HG02884 (cell line): ENCODE data around the gene HSPA1B.
"Not testable (repeated sequence)": the region's sequence is repeated elsewhere in the genome, so short reads cannot be mapped to it uniquely, and the experiment has no call there.

Experiments
- ATAC-seq: cut with Tn5 transposase; IDR thresholded peaks from one replicate; pipeline ENCODE4 v1.9.1; 2021; ENCODE audit warnings: mild to moderate bottlenecking, moderate library complexity; ENCODE audit not compliant: unreplicated experiment

Gene HSPA1B

GRCh38 chr6:31827286-31828079 lies at the start of gene HSPA1B:
TSS of gene HSPA1B (plus strand) at chr6:31827738. CDS start at chr6:31827951, 213 bp downstream.
- peak; percentile 61 for ATAC-seq

GRCh38 chr6:31778193-31778592 lies 49.3 kb upstream of the HSPA1B start:
- no peak for ATAC-seq

DNA sequence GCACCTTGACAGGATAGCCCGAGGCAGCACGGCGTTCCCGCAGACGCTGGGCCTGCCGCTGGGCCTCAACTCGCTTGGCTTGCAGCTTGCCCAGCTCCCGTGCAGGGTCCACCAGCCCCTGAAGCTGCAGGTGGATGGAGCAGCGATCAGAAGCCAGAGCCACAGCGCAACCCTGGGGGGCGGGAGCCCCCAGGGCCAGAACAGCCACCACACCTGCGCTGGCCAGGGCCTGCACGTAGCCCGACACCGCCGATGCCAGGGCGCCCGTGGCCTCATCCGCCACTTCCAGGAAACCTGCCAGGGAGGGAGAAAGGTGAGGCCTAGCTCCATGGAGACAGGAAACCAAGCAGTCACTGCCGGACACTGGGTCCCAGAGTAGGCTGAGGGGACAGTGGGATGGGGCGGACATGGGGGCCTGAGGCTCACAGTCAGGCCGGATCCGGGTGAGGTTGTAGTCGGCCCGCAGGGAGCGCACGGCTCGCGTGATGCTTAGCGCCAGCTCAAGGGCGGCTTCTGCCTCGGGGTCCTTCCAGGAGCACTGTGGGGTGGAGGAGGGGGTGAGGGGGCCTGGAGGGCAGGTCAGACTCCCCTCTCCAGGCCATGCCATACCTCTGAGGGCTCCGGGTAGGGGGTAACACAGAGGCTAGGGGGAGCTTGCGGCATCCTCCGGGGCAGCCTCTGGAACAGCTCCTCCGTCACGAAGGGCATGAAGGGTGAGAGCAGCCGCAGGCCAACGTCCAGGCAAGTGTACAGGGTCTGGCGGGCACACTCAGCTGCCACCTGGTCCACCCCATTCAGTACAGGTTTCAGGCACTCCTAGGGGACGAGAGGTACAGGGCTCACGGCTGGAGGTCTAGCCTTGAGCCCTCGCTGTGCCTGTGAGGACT lies 48.3 kb upstream of the HSPA1B start:
- no peak for ATAC-seq

DNA sequence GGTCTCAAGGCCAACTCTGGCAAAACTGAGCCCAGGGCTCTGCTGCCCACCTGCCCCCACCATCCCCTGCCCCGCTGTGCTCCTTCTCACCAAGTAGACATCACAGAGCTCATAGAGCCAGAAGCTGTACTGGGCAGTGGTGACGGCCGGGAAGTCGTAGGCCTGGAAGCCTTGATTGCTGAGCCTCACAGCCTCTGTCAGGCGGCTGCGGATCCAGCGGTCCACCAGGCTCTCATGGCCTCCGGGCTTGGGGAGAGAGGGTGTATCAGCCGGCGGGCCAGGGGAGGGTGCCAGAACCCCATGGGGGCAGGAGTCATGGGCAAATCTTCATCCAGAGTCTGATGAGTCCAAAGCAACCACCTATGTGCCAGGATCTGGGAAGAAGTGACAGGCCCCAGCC lies 47.6 kb upstream of the HSPA1B start:
- no peak for ATAC-seq

DNA sequence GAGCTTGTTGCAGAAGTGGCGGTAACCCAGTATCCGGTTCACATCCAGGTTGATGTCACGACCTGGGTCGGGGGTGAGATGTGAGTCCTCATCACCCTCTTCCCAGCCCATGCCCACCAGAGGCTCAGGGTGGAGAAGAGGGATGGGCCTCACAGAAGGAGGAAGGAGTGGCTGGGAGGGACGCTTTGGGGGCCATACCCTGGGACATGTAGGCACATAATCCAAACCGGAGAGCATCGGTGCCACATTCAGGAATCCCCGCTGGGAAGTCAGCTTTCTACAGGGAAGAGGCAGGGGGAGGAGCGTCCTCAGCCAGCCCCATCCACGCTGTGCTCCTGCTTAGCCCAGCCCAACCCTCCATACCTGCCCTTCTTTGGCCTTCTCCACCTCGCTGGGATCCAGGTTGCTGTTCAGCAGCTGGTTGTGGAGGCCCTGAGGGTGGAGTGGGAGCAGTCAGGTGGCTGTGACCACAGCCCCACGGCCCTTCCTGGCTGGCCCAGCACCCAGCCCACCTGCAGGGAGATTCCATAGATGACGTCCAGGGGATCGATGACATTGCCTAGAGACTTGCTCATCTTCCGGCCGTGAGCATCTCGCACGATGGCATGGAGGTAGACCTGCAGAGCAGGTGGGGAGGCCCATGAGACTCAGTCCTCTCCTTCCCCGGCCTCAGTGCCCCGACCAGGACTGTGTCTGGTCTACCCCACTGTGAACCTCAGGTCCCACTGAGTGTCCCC lies 46.9 kb upstream of the HSPA1B start:
- ATAC-seq: no peak

DNA sequence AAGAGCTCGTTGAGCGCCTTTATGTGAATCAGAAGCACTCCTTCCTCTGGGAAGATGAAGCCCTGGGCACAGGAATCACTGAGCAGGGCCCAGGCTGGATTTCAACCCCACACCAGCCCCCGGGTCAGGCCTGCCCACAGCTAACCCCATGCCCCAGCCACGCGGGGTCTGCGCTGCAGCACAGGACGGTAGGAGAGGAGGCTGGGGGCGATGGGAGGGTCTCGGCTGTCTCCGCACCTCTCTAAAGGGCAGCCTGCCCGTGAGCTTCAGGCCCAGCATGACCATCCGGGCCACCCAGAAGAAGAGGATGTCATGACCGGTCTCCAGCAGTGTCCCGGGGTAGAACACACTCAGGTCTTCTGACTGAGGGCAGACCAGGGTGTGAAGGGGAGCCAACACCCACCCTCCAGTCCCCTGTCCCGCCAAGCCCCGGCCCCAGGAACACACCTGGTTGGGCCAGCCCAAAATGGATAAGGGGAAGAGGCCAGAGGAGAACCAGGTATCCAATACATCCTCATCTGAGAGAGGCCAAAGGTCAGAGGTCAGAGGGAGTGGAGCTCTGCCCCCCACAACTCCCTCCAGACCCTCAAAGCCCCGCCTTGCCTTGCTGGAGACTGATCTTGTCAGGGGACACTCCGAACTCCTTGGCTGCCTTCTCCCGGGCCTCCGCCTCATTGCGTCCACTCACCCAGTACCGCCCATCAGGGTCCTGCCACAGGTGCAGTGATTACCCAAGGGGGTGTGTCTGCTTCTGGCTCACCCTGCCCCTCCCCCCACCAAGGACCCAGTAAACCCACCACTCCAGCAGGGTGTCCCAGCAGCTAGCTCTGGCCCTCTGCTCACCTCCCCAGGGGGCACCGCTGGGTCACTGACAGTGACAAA lies 46.1 kb upstream of the HSPA1B start:
- ATAC-seq: no peak

GRCh38 chr6:31782126-31782855 lies 45.2 kb upstream of the HSPA1B start:
- ATAC-seq: no peak

- ATAC-seq: no peak
These were observed 43.2 kb upstream of the HSPA1B start for GRCh38 chr6:31784098-31784925.

- no peak for ATAC-seq
These were observed 42.1 kb upstream of the HSPA1B start for GRCh38 chr6:31785475-31785874.

GRCh38 chr6:31791324-31792089 lies 36.0 kb upstream of the HSPA1B start:
- no peak for ATAC-seq

GRCh38 chr6:31792090-31792374 lies 35.5 kb upstream of the HSPA1B start:
- no peak for ATAC-seq

GRCh38 chr6:31792761-31793171 lies 34.8 kb upstream of the HSPA1B start:
- no peak for ATAC-seq

DNA sequence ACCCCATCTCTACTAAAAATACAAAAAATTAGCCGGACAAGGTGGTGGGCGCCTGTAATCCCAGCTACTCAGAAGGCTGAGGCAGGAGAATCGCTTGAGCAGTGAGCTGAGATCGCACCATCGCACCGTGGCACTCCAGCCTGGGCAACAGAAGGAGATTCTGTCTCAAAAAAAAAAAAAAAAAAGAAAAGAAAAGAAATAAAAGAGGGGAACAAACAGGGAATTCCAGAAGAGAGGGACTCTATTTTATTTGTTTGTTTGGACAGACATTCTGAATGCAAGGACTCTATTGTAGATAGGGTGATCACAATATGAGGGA lies 33.7 kb upstream of the HSPA1B start:
- not testable (repeated sequence) for ATAC-seq

DNA sequence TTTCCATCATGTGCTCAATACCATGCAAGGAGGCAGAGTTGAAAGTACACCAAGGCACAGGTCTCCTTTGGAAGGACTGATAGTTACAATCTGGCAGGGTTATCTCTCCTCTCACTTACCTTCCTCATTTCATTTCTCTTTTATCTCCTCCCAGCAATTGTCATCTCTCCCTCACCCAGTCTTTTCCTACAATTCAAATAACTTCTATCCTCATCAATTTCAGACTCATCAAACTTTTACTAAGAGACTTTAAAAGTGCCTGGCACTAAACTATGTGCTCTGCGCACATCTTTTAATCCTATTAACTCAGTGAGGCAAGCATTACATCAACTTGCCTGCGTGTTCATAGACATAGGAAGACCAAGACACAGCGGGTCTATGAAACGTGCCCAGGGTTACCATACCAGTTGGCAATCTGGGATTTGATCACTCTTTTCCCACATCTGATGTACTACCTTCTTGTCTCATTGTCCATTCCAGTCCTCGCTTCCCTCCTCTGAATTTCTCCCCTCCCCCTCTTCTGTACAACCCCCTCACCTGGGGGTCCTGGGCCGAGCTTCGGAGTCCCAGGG lies 33.2 kb upstream of the HSPA1B start:
- ATAC-seq: no peak

DNA sequence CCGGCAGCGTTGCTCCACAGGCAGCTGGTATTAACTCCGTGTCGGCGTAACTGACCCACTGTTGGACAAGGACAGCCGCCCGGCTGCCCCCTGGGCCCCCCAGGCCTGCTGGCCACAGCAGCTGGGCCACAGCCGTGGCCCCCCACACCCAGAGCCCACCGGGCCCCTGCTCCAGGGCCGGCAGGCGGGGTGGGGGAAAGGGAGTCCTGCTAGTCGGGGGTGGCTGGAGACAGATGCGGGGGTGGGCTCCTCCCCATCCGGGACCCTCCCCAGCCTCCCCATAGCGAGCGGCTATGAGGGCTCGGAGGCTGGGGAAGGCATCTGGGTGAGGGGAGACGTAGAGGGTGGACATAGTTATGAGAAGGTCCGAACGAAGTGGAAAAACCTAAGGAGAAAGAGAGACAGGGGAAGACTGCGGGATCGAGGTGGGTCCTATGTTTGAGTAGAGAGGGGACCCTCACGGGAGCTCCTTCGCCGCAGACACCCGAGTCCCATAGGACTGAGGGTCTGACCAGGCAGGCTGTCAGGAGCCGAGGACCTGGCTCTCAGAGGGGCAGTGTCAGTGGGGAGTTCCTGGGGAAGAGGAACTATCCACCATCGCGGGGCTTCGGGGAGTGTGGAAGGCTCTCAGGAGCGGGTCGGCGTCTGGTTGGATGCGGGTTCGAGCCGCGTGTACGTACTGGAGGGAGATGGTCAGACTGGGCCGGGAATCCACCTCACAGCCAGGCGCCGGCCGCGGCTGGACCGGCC lies 32.5 kb upstream of the HSPA1B start:
- no peak for ATAC-seq

- no peak for ATAC-seq
These were observed 31.8 kb upstream of the HSPA1B start, which contains the start of gene VARS1 for GRCh38 chr6:31795616-31796298. TSS of gene VARS1 (minus strand) at chr6:31795752. CDS start at chr6:31795217, 535 bp downstream.

DNA sequence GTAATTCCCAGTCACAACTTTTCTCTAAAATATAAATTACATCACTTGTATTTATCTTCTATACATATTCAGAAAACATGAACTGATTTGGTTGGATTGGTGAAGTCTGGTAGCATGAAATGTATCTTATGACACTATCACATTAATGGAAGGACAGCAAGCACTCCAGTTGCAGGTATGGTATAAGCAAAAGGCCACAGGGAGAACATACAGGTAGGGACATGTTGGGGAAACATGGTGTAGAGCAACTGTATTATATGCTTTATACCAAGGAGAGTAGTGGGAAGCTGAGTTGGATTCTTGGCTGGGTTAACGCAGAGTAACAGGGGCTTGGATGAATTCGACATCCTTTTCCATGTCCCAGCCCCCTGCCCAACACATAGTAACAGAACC lies 30.5 kb upstream of the HSPA1B start:
- ATAC-seq: no peak
